ENCODE results near the gene CORO7. TPM values are rescaled to one million over a fixed set of nuclear protein-coding genes. Genes with fewer than 3 reads are reported as not detected.

The CORO7 gene
- total RNA-seq, 2 donors from 2014 or later: 28.5 to 29.5 TPM

- intact Hi-C loops (cut with DNase I): no loop called here
- DNase-seq (ENCODE audit: low spot score): no peak
These were observed 12.1 kb upstream of the CORO7 start for GRCh38 chr16:4428500-4428899.

- intact Hi-C loops (cut with DNase I): no loop called here
- no peak for DNase-seq (ENCODE audit: low spot score)
These were observed 10.5 kb upstream of the CORO7 start for GRCh38 chr16:4426722-4427372.

GRCh38 chr16:4426021-4426684, 9.8 kb upstream of the CORO7 start:
- intact Hi-C loops (cut with DNase I): no loop called here
- DNase-seq (ENCODE audit: low spot score): no peak

- intact Hi-C loops (cut with DNase I): no loop called here
- DNase-seq (ENCODE audit: low spot score): peak; percentile 97
These were observed 9.1 kb upstream of the CORO7 start, which contains the start of gene DNAJA3 for GRCh38 chr16:4425378-4426020. TSS of gene DNAJA3 (plus strand) at chr16:4425868. CDS start at chr16:4425882, 14 bp downstream.

GRCh38 chr16:4420505-4421105, 4.2 kb upstream of the CORO7 start:
- intact Hi-C loops (cut with DNase I): no loop called here
- DNase-seq (ENCODE audit: low spot score): no peak

- intact Hi-C loops (cut with DNase I): loop anchor here in 1 of 2 donors (10.0 kb wide), 1 partner anchor 145 kb away; the partner anchor contains the start of gene TFAP4
- DNase-seq (ENCODE audit: low spot score): no peak
These were observed 3.1 kb upstream of the CORO7 start for GRCh38 chr16:4419402-4419959.

GRCh38 chr16:4415538-4416199, 727 bp downstream of the CORO7 start:
- peak; percentile 88 for DNase-seq (ENCODE audit: low spot score)
- intact Hi-C loops (cut with DNase I): loop anchor here in 1 of 2 donors (10.0 kb wide), 1 partner anchor 141 kb away; the partner anchor contains the start of gene TFAP4

- no peak for DNase-seq (ENCODE audit: low spot score)
- intact Hi-C loops (cut with DNase I): loop anchor here in 1 of 2 donors (10.0 kb wide), 1 partner anchor 140 kb away; the partner anchor contains the start of gene TFAP4
These were observed 2.0 kb downstream of the CORO7 start for GRCh38 chr16:4414187-4414917.

- no peak for DNase-seq (ENCODE audit: low spot score)
- intact Hi-C loops (cut with DNase I): loop anchor here in 1 of 2 donors (10.0 kb wide), 1 partner anchor 138 kb away; the partner anchor contains the start of gene TFAP4
These were observed 3.5 kb downstream of the CORO7 start for GRCh38 chr16:4412854-4413253.

GRCh38 chr16:4412159-4412558, 4.2 kb downstream of the CORO7 start:
- intact Hi-C loops (cut with DNase I): loop anchor here in 1 of 2 donors (10.0 kb wide), 1 partner anchor 137 kb away; the partner anchor contains the start of gene TFAP4
- DNase-seq (ENCODE audit: low spot score): no peak

- no peak for DNase-seq (ENCODE audit: low spot score)
- intact Hi-C loops (cut with DNase I): loop anchor here in 1 of 2 donors (10.0 kb wide), 1 partner anchor 137 kb away; the partner anchor contains the start of gene TFAP4
These were observed 4.7 kb downstream of the CORO7 start for GRCh38 chr16:4411684-4412083.

GRCh38 chr16:4410335-4411075, 5.9 kb downstream of the CORO7 start:
- intact Hi-C loops (cut with DNase I): loop anchor here in 1 of 2 donors (10.0 kb wide), 1 partner anchor 136 kb away; the partner anchor contains the start of gene TFAP4
- no peak for DNase-seq (ENCODE audit: low spot score)

- intact Hi-C loops (cut with DNase I): no loop called here
- no peak for DNase-seq (ENCODE audit: low spot score)
These were observed 7.1 kb downstream of the CORO7 start for GRCh38 chr16:4409081-4409932.

GRCh38 chr16:4408323-4408690, 8.1 kb downstream of the CORO7 start:
- DNase-seq (ENCODE audit: low spot score): no peak
- intact Hi-C loops (cut with DNase I): no loop called here

- intact Hi-C loops (cut with DNase I): no loop called here
- no peak for DNase-seq (ENCODE audit: low spot score)
These were observed 8.7 kb downstream of the CORO7 start for GRCh38 chr16:4407543-4408322.
